ENCODE data around the gene ADAMTS1.

Gene ADAMTS1

DNA sequence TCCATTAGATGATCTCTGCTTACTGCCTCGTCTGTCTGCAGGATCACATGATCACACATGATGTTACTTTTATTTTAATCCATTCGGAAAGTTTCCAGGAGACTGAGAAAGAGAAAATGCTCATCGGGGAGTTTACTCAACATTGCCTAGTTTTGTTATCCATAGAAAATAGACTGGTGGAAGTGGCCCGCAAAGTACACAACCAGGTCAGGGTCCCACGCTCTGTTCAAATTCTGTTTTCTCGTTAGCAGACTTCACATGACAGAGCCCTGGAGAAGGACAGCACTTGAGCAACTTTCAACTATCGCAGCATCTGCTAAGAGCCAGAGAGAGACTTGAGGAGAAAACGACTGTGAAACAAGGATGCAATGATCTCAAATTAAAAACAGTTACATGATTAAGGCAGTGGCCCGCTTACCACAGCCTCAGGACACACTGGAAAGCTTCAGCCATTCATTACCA is 44.2 kb downstream of the ADAMTS1 start:
- no peak for DNase-seq (ENCODE audit: low read depth)
- TF ChIP-seq, protein P1, sequence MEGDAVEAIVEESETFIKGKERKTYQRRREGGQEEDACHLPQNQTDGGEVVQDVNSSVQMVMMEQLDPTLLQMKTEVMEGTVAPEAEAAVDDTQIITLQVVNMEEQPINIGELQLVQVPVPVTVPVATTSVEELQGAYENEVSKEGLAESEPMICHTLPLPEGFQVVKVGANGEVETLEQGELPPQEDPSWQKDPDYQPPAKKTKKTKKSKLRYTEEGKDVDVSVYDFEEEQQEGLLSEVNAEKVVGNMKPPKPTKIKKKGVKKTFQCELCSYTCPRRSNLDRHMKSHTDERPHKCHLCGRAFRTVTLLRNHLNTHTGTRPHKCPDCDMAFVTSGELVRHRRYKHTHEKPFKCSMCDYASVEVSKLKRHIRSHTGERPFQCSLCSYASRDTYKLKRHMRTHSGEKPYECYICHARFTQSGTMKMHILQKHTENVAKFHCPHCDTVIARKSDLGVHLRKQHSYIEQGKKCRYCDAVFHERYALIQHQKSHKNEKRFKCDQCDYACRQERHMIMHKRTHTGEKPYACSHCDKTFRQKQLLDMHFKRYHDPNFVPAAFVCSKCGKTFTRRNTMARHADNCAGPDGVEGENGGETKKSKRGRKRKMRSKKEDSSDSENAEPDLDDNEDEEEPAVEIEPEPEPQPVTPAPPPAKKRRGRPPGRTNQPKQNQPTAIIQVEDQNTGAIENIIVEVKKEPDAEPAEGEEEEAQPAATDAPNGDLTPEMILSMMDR (IDR thresholded peaks at IDR 0.05; ENCODE audit: control insufficient read depth, insufficient read depth, low read depth, low read length, missing control alignments) = no peak
- no peak overlapping the region for H3K4me3 ChIP-seq (ENCODE audit: control insufficient read depth, low read depth, low read length)

DNA sequence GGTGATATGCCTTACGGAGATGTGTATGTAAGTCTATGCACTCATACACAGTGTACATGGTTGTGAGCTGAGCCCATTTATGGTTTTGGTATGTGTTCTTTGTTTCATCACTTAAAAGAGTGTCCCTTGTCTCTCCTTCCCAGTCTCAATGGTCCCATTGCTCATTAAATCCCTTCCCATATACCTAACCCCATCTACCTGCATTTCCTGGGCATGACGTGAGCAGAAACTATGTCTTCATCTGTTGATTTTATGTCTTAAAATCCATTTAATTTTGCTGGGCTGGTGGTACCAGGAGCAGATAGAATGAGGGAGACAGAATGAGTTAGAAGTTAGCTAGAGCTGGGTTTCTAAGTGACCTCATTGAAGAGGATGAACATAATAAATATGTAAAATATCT is 44.8 kb downstream of the ADAMTS1 start:
- DNase-seq (ENCODE audit: low read depth) = no peak
- TF ChIP-seq, protein P1 (IDR thresholded peaks at IDR 0.05; ENCODE audit: control insufficient read depth, insufficient read depth, low read depth, low read length, missing control alignments) = no peak
- no peak overlapping the region for H3K4me3 ChIP-seq (ENCODE audit: control insufficient read depth, low read depth, low read length)

DNA sequence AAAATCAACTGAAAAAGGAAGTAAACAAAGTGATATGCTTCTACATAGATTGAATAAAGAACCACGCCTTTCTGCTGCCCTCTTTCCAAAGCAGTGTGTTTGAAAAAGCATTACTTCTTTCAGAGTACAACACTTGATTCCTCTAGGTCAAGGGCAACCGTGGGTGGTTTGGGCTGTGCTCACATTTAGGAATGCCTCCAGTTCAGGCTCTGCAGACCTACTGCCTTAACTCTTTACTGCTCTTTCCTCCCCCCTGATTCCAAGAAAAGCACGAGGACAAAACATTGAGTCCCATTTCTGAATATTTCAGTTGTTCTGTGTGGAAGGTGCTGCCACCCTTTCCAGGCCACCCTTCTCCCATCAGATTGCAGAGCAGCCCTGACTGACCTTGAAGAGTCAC is 45.2 kb downstream of the ADAMTS1 start:
- no peak overlapping the region for H3K4me3 ChIP-seq (ENCODE audit: control insufficient read depth, low read depth, low read length)
- DNase-seq (ENCODE audit: low read depth) = no peak
- TF ChIP-seq, protein P1 (IDR thresholded peaks at IDR 0.05; ENCODE audit: control insufficient read depth, insufficient read depth, low read depth, low read length, missing control alignments) = no peak

DNA sequence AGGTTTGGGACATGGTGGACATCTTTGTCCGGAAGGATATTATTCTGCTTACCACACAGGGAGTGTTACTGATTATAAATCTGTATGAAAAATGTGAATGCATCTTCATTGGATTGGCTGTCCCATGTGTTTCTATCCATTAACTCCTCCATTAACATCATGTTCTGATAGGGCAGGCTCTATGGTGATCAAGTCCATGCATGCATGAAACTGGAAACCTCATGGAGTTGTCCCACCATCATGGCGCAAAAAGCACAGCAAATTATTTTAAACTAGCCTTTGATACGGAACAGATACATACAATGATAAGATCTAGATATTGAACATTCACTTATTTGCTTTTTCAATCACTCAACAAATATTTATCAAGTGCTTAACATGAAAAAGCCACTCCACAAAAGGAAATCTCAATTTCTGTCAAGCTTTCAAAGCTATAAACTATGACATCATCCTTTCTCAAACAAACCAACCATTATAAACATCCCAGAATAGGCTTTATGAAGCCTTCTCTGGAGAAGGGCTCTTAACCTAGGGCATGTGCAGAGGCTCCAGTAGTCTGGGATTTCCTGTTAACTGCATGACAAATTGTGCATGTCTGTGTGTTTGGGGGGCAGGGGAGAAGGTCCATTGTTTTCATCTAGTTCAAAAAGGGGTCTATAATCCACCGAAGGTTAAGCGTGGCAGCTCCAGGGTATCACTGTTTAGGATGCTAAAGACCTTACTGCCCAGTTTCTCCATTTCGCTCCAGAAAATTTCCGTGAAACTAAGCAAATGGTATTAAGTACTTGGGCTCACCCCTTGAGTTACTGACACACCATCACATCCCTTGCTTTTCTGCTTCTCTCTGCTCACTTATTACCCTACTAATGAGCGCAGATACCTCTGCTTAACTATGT is 46.1 kb downstream of the ADAMTS1 start:
- H3K4me3 ChIP-seq (ENCODE audit: control insufficient read depth, low read depth, low read length) = no peak overlapping the region
- TF ChIP-seq, protein P1 (IDR thresholded peaks at IDR 0.05; ENCODE audit: control insufficient read depth, insufficient read depth, low read depth, low read length, missing control alignments) = no peak
- no peak for DNase-seq (ENCODE audit: low read depth)

DNA sequence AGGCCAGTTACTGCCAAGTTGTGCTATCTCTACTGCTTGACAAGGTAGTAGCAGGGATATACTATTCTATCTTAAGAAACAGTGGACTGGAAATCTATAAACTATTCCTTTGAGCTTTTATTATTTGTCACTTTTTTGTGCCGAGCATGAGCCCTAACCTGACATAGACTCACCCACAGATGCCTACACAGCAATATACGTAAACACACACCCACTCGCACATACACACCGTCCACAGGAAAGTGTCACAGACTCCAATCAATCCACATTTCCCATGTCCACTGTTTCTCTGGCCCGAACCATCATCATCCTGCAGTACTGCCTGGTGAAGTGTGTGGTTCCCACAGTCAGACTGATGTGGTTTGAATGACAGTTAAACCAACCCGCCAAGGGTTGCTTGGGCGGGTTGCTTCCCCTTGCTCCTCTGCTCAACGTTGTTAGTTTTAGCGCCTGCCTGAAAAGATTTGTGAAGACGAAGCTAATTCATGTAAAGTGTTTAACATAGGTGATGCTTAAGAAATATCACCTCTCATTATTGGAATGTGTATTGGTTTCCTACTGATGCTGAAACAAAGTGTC is 47.2 kb downstream of the ADAMTS1 start:
- H3K4me3 ChIP-seq (ENCODE audit: control insufficient read depth, low read depth, low read length) = no peak overlapping the region
- no peak for DNase-seq (ENCODE audit: low read depth)
- TF ChIP-seq, protein P1 (IDR thresholded peaks at IDR 0.05; ENCODE audit: control insufficient read depth, insufficient read depth, low read depth, low read length, missing control alignments) = no peak

DNA sequence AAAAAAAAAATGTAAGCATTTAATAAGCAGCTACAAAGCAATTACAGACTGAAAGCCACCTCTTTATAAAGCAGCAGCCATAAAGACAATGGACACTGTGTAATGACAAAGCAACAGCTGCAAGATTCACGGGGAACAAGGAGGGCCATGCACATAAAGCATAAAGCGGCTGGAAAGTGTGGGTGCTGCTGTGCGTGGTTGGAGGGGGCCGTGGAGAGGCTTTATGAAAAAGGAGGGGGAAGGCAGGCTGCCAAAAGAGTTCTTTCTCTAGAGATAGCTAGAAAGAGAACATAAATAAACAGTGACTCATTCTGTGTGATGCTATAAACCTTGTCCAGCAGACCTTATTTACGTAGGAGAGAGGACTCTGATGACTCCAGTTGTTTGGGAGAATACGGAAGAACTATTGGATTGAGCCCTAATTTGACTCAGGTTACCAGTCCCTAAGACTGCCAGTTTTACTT is 49.3 kb downstream of the ADAMTS1 start:
- DNase-seq (ENCODE audit: low read depth) = peak; percentile 89
- no peak overlapping the region for H3K4me3 ChIP-seq (ENCODE audit: control insufficient read depth, low read depth, low read length)
- TF ChIP-seq, protein P1 (IDR thresholded peaks at IDR 0.05; ENCODE audit: control insufficient read depth, insufficient read depth, low read depth, low read length, missing control alignments) = no peak
